CD4-positive, alpha-beta memory T cell (primary cell): ENCODE data around the gene TMTC4. TPM values are rescaled to one million over a fixed set of nuclear protein-coding genes. Genes with fewer than 3 reads are reported as not detected.

Source experiments
- CTCF ChIA-PET: fragments of 350-600 bp; sonication (Branson Sonifier 250); formaldehyde crosslinking; loops from one replicate; lab custom pipeline; 2021; ENCODE audit warnings: inconsistent platforms; ENCODE audit not compliant: partially characterized antibody; lab: Charles Lee
- POLR2A ChIA-PET: fragments of 350-600 bp; sonication (Branson Sonifier 250); formaldehyde crosslinking; loops from one replicate; lab custom pipeline; 2021; ENCODE audit not compliant: partially characterized antibody; lab: Charles Lee
- DNase-seq, 5 donors: peaks; one replicate each; pipeline versions ENCODE4 v3.0.0 to v3.0.0-alpha.2; 2020 to 2022; ENCODE audit warnings: mixed read lengths in 1 of 5
- H3K27ac ChIP-seq: one replicate; pipeline ENCODE4 v1.7.0; 2013; ENCODE audit warnings: low read depth, low read length
- H3K27me3 ChIP-seq: 2 replicates; pipeline ENCODE4 v1.7.0; 2013; ENCODE audit warnings: mild to moderate bottlenecking, low read length, moderate library complexity; ENCODE audit not compliant: insufficient read depth
- H3K36me3 ChIP-seq: 2 replicates; pipeline ENCODE4 v1.7.0; 2013; ENCODE audit warnings: mild to moderate bottlenecking, low read length, moderate library complexity; ENCODE audit not compliant: insufficient read depth
- H3K4me1 ChIP-seq: 2 replicates; pipeline ENCODE4 v1.7.0; 2013; ENCODE audit warnings: mild to moderate bottlenecking, low read length, moderate library complexity; ENCODE audit not compliant: insufficient read depth
- H3K4me3 ChIP-seq, 2 donors: one replicate each; pipeline ENCODE4 v1.7.0; 2013; ENCODE audit warnings: low read length in 2 of 2, mild to moderate bottlenecking in 1 of 2
- H3K9me3 ChIP-seq, 2 donors: one replicate each; pipeline ENCODE4 v1.7.0; 2013; ENCODE audit warnings: low read length in 2 of 2, control low read depth in 1 of 2; ENCODE audit not compliant: control insufficient read depth in 1 of 2
- H3K27ac Mint-ChIP-seq, 7 donors: one replicate each; pipeline ENCODE4 v1.8.0; 2020 to 2021; ENCODE audit warnings: mixed read lengths in 7 of 7, mild to moderate bottlenecking in 6 of 7, inconsistent platforms in 3 of 7, moderate library complexity in 3 of 7
- H3K27me3 Mint-ChIP-seq, 2 donors: one replicate each; pipeline ENCODE4 v1.8.0; 2020 to 2021; ENCODE audit warnings: mixed read lengths in 2 of 2
- H3K36me3 Mint-ChIP-seq, 2 donors: one replicate each; pipeline ENCODE4 v1.8.0; 2020 to 2021; ENCODE audit warnings: mixed read lengths in 2 of 2, inconsistent platforms in 1 of 2, mild to moderate bottlenecking in 1 of 2
- H3K4me1 Mint-ChIP-seq, 4 donors: one replicate each; pipeline ENCODE4 v1.8.0; 2020 to 2021; ENCODE audit warnings: mixed read lengths in 4 of 4, mild to moderate bottlenecking in 1 of 4
- H3K4me3 Mint-ChIP-seq, 8 donors: one replicate each; pipeline ENCODE4 v1.8.0; 2020 to 2021; ENCODE audit warnings: mixed read lengths in 8 of 8, mild to moderate bottlenecking in 7 of 8, moderate library complexity in 6 of 8, inconsistent platforms in 3 of 8
- H3K9me3 Mint-ChIP-seq, 8 donors: one replicate each; pipeline ENCODE4 v1.8.0; 2020 to 2021; ENCODE audit warnings: mixed read lengths in 8 of 8, mild to moderate bottlenecking in 5 of 8, inconsistent platforms in 3 of 8, moderate library complexity in 1 of 8
- intact Hi-C: fragments of 100-400 bp; cut with micrococcal nuclease; formaldehyde crosslinking; loops from one replicate; pipeline ENCODE4 v1.15.1; 2023
- polyA plus RNA-seq, 2 donors: library from polyadenylated mRNA; unstranded; fragments of 300-500 nt; fragmentation: Illumina TruSeq; gene quantifications; one replicate each; pipeline ENCODE4 v1.2.3, GENCODE V29; 2021
- total RNA-seq, 2 experiments: library from RNA; stranded (reverse); gene quantifications; one replicate each; pipeline ENCODE4 v1.2.3, GENCODE V29; 2021

Gene TMTC4
- total and polyA plus RNA-seq, 4 experiments from 2014 or later = 2.8 to 27.7 (median 15.1) TPM

DNA sequence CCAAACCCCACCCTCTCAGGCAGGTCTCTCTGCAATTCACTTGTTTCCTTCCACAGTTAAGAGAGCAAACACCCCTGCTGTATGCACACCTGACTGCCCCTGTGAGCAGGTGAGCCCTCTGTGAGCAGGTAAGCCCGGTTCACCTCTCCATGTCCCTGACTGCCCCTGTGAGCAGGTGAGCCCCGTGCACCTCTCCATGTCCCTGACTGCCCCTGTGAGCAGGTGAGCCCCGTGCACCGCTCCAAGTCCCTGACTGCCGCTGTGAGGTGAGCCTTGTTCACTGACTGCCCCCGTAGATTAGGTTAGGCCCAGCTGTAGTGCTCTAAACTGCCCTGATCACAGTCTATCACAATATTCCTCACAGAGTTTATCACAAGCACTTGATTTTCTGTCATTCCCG lies 29.2 kb downstream of the TMTC4 start:
- no peaks in the 10 kb centered on the region for H3K9me3 Mint-ChIP-seq
- intact Hi-C loops = no loop called here
- H3K4me3 ChIP-seq = no peak overlapping the region
- no peaks in the 10 kb centered on the region for H3K27me3 Mint-ChIP-seq
- CTCF ChIA-PET = interaction anchor here (0.5 to 1.3 kb wide), 2 partner anchors 72 to 1235 kb away, joined by 3 to 4 read pairs; no protein-coding TSS in a partner anchor
- H3K9me3 ChIP-seq = no peaks in the 10 kb centered on the region
- peaks cover 10% of the 10 kb centered on the region for H3K36me3 ChIP-seq
- no peak overlapping the region for H3K27ac ChIP-seq
- no peaks in the 10 kb centered on the region for H3K4me1 Mint-ChIP-seq
- no peaks in the 10 kb centered on the region for H3K4me1 ChIP-seq
- no peaks in the 10 kb centered on the region for H3K27me3 ChIP-seq
- POLR2A ChIA-PET = interaction anchor here (1.1 kb wide), 1 partner anchor 30 kb away, joined by 4 read pairs; no protein-coding TSS in a partner anchor
- H3K36me3 Mint-ChIP-seq = peaks cover 28 to 32% of the 10 kb centered on the region in 2 donors
- H3K27ac Mint-ChIP-seq = peak overlapping the region in 1 of 7 donors; percentile 64
- DNase-seq = no peak
- H3K4me3 Mint-ChIP-seq = no peak overlapping the region

DNA sequence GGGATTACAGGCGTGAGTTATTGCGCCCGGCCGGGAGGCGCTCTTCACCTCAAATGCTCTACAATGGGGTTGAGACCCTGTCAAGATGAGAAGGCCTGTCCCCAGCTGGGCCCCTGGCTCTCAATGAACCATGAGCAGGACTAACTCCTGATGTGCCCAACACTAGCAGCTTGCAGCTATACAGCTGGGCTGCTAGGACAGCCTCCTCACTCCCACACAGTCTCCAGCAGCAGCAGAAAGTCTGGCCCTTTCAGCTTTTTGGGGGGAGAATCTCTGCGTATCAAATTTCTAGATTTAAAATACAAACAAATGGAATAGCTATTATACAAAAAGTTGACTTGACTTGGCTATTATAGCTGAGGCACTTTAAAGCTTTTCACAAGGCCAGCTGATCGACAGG lies 30.2 kb downstream of the TMTC4 start:
- POLR2A ChIA-PET = interaction anchor here (1.1 kb wide), 1 partner anchor 31 kb away, joined by 4 read pairs; no protein-coding TSS in a partner anchor
- Mint-ChIP-seq H3K9me3 (no peaks in the 10 kb centered on the region), H3K36me3 (peaks cover 26 to 27% of the 10 kb centered on the region in 2 donors), H3K27ac (no peak overlapping the region), H3K27me3 (no peaks in the 10 kb centered on the region), H3K4me1 (no peaks in the 10 kb centered on the region), H3K4me3 (no peak overlapping the region)
- H3K9me3 ChIP-seq = no peaks in the 10 kb centered on the region
- DNase-seq = no peak
- H3K4me3 ChIP-seq = no peak overlapping the region
- no peaks in the 10 kb centered on the region for H3K27me3 ChIP-seq
- intact Hi-C loops = no loop called here
- H3K27ac ChIP-seq = no peak overlapping the region
- CTCF ChIA-PET = no interaction called here
- no peaks in the 10 kb centered on the region for H3K4me1 ChIP-seq
- peaks cover 10% of the 10 kb centered on the region for H3K36me3 ChIP-seq

DNA sequence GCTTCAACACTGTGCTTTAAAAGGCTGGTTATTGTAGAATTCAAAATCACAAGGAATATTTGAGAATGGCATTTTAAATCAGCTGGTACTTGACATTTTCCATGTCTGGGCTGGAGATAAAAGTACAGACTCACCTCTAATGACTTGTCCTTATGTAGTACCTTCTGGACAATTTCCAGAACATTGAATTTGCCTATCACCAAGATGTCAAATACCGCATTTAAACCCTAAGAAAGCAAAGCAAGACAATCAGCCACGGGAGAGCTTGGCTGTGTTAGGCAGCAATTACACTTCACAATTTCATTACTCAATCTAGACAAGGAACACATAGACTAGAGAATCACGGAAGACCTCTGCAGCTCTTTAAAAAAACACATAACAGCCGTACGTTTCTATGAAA lies 36.8 kb downstream of the TMTC4 start:
- no peak overlapping the region for H3K4me3 ChIP-seq
- H3K36me3 Mint-ChIP-seq = peaks cover 47 to 74% of the 10 kb centered on the region in 2 donors
- H3K4me3 Mint-ChIP-seq = no peak overlapping the region
- H3K9me3 ChIP-seq = no peaks in the 10 kb centered on the region
- ChIA-PET POLR2A (interaction anchor here (1.5 kb wide), 1 partner anchor 11 kb away, joined by 5 read pairs; no protein-coding TSS in a partner anchor), CTCF (interaction anchor here (1.1 kb wide), 1 partner anchor 9 kb away, joined by 4 read pairs; no protein-coding TSS in a partner anchor)
- peaks cover 0 to 2% (median 0%) of the 10 kb centered on the region in 4 donors for H3K4me1 Mint-ChIP-seq
- no peaks in the 10 kb centered on the region for H3K27me3 Mint-ChIP-seq
- no peak overlapping the region for H3K27ac ChIP-seq
- no peaks in the 10 kb centered on the region for H3K27me3 ChIP-seq
- intact Hi-C loops = no loop called here
- H3K27ac Mint-ChIP-seq = no peak overlapping the region
- DNase-seq = no peak
- peaks cover 31% of the 10 kb centered on the region for H3K36me3 ChIP-seq
- no peaks in the 10 kb centered on the region for H3K9me3 Mint-ChIP-seq
- no peaks in the 10 kb centered on the region for H3K4me1 ChIP-seq

DNA sequence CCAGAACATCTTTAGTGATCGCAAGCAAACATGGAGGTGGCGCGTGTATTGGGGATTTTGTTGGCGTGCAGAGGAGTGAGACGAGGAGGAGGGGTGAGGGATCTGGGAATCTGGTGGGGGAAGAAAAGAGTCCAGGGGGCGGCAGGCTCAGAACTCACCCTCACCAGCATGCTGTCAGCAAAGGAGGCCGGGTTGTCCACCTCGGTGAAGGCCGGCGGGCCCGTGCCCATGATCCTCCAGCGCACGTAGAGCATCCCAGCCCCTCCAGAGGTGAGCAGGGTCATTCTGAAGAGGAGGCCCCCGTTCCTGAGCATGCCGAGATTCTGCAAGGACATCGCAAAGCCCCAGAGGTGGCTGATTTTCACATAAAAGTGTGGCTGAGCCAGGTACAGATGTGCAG lies 37.2 kb downstream of the TMTC4 start:
- H3K4me3 ChIP-seq = no peak overlapping the region
- intact Hi-C loops = no loop called here
- no peak for DNase-seq
- Mint-ChIP-seq H3K27me3 (no peaks in the 10 kb centered on the region), H3K4me1 (peaks cover 0 to 2% (median 0%) of the 10 kb centered on the region in 4 donors), H3K9me3 (no peaks in the 10 kb centered on the region), H3K27ac (no peak overlapping the region), H3K4me3 (no peak overlapping the region), H3K36me3 (peaks cover 47 to 76% of the 10 kb centered on the region in 2 donors)
- no peaks in the 10 kb centered on the region for H3K9me3 ChIP-seq
- POLR2A ChIA-PET = no interaction called here
- no peaks in the 10 kb centered on the region for H3K4me1 ChIP-seq
- CTCF ChIA-PET = interaction anchor here (1.1 kb wide), 1 partner anchor 10 kb away, joined by 4 read pairs; no protein-coding TSS in a partner anchor
- no peaks in the 10 kb centered on the region for H3K27me3 ChIP-seq
- peaks cover 31% of the 10 kb centered on the region for H3K36me3 ChIP-seq
- no peak overlapping the region for H3K27ac ChIP-seq

DNA sequence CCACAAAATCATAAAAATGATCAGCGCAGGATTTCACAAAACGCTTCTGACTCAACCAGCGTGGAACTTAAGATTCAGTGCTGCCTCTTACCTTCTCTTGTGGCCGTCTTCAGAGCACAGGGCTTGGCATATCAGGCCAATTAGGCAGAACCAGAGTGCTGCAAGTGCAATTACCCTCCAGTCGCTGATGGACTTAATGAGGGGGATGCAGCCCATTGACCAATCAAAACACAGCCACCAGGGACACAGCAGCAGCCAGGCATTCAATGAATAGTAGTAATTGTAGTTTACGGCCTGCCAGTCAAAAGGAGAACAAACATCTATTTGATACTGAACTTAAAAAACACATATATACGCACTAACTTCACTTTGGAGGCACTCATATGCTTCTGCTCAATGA lies 38.2 kb downstream of the TMTC4 start:
- DNase-seq = no peak
- Mint-ChIP-seq H3K27ac (peak overlapping the region in 1 of 7 donors; percentile 13), H3K4me3 (no peak overlapping the region), H3K27me3 (no peaks in the 10 kb centered on the region), H3K36me3 (peaks cover 45 to 74% of the 10 kb centered on the region in 2 donors), H3K4me1 (peaks cover 0 to 2% (median 0%) of the 10 kb centered on the region in 4 donors), H3K9me3 (no peaks in the 10 kb centered on the region)
- Histone ChIP-seq H3K27me3 (no peaks in the 10 kb centered on the region), H3K27ac (no peak overlapping the region), H3K4me3 (no peak overlapping the region), H3K4me1 (no peaks in the 10 kb centered on the region), H3K9me3 (no peaks in the 10 kb centered on the region), H3K36me3 (peaks cover 25% of the 10 kb centered on the region)
- POLR2A ChIA-PET = no interaction called here
- CTCF ChIA-PET = no interaction called here
- intact Hi-C loops = no loop called here

DNA sequence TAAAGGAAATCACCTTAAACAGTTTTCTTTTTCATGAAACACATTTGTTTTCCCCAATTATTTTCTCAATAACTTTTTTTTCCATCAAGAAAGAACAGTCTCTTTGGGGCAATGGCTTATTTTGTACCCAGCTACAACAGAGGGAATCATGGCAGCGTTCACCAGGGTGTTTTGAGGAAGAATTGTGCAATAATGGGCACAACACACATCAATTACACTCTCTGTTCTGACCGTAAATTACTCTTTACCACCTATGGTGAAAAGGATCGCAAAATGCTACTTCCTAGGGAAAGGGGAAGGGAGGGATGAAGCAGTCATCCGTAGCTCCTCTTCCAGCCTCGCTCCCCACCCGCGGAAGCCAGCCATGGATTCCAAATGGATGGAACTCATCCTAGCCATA lies 38.6 kb downstream of the TMTC4 start:
- H3K27ac ChIP-seq = no peak overlapping the region
- H3K27me3 ChIP-seq = no peaks in the 10 kb centered on the region
- CTCF ChIA-PET = no interaction called here
- H3K4me1 ChIP-seq = no peaks in the 10 kb centered on the region
- no peaks in the 10 kb centered on the region for H3K27me3 Mint-ChIP-seq
- no peaks in the 10 kb centered on the region for H3K9me3 ChIP-seq
- peaks cover 41 to 71% of the 10 kb centered on the region in 2 donors for H3K36me3 Mint-ChIP-seq
- intact Hi-C loops = no loop called here
- POLR2A ChIA-PET = no interaction called here
- H3K4me3 ChIP-seq = no peak overlapping the region
- H3K4me1 Mint-ChIP-seq = peaks cover 0 to 2% (median 0%) of the 10 kb centered on the region in 4 donors
- DNase-seq = no peak
- H3K4me3 Mint-ChIP-seq = no peak overlapping the region
- no peaks in the 10 kb centered on the region for H3K9me3 Mint-ChIP-seq
- H3K27ac Mint-ChIP-seq = peak overlapping the region in 1 of 7 donors; percentile 13
- H3K36me3 ChIP-seq = peaks cover 22% of the 10 kb centered on the region

DNA sequence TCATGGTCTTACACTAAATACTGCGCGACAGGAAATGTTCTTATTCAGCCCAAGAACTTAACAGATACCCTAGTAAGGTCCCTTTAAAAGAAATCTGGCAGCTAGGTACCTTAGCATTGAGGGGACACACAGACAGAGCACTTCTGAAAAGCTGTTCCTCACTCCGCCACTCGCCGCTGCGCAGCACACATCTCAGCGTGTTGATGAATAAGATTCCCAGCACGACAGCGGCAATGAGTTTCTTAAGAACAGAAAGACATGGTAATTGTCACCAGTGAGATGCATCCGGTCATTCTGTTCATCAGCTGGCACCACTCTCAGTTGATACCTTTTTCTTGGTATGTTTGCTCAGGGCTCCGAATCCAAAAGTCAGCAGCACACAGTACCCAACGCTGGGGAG lies 39.9 kb downstream of the TMTC4 start:
- H3K4me3 Mint-ChIP-seq = no peak overlapping the region
- no peak for DNase-seq
- CTCF ChIA-PET = no interaction called here
- POLR2A ChIA-PET = no interaction called here
- H3K9me3 Mint-ChIP-seq = no peaks in the 10 kb centered on the region
- intact Hi-C loops = no loop called here
- H3K27ac Mint-ChIP-seq = peak overlapping the region in 1 of 7 donors; percentile 43
- Histone ChIP-seq H3K27ac (no peak overlapping the region), H3K36me3 (peaks cover 20% of the 10 kb centered on the region), H3K9me3 (no peaks in the 10 kb centered on the region), H3K27me3 (no peaks in the 10 kb centered on the region), H3K4me1 (no peaks in the 10 kb centered on the region), H3K4me3 (no peak overlapping the region)
- H3K4me1 Mint-ChIP-seq = peaks cover 0 to 2% (median 0%) of the 10 kb centered on the region in 4 donors
- peaks cover 52 to 82% of the 10 kb centered on the region in 2 donors for H3K36me3 Mint-ChIP-seq
- no peaks in the 10 kb centered on the region for H3K27me3 Mint-ChIP-seq
